ENCODE results near the gene SUSD3. TPM values are rescaled to one million over a fixed set of nuclear protein-coding genes. Genes with fewer than 3 reads are reported as not detected.

SUSD3 gene
- total RNA-seq, 1 experiment from 2014 or later: 9.0 TPM

- Mint-ChIP-seq H3K9me3 (no peaks in the 10 kb centered on the region), H3K27me3 (ENCODE audit: low read depth) (no peaks in the 10 kb centered on the region), H3K36me3 (ENCODE audit: insufficient read depth in 1 of 3, low read depth in 3 of 3) (no peaks in the 10 kb centered on the region; a peak in 1 of 7 replicates), H3K4me3 (no peak overlapping the region), H3K27ac (no peak overlapping the region), H3K4me1 (no peaks in the 10 kb centered on the region)
- Histone ChIP-seq H4K91ac (ENCODE audit: insufficient read length, low read depth, low read length) (no peak overlapping the region), H3K9me3 (ENCODE audit: control insufficient read depth, low read depth, low read length) (no peaks in the 10 kb centered on the region), H2BK5ac (ENCODE audit: insufficient read length, low read length) (no peak overlapping the region), H3K4ac (ENCODE audit: low read depth, low read length) (no peak overlapping the region), H2BK15ac (ENCODE audit: low read depth, low read length) (no peak overlapping the region), H2BK120ac (ENCODE audit: low read depth, low read length, poor library complexity, severe bottlenecking) (no peak overlapping the region), H3K27ac (ENCODE audit: insufficient read length, low read depth, low read length) (no peak overlapping the region), H3K9ac (ENCODE audit: extremely low read depth, insufficient read length, low read length) (no peak overlapping the region), H3K27me3 (ENCODE audit: insufficient read depth, low read length) (no peaks in the 10 kb centered on the region), H3K79me1 (ENCODE audit: insufficient read depth, low read depth, low read length, poor library complexity, severe bottlenecking) (no peaks in the 10 kb centered on the region), H3T11ph (ENCODE audit: low read length) (no peak overlapping the region), H4K8ac (replicated peaks; ENCODE audit: insufficient read length, low read depth, low read length) (no peak overlapping the region), H4K5ac (ENCODE audit: insufficient read length, low read depth, low read length) (no peak overlapping the region), H3K14ac (ENCODE audit: insufficient read depth, low read length) (no peak overlapping the region), H2AFZ (ENCODE audit: low read length) (no peak overlapping the region), H3K23me2 (ENCODE audit: insufficient read length, low read depth, low read length, poor library complexity, severe bottlenecking) (no peaks in the 10 kb centered on the region), H3K4me1 (ENCODE audit: insufficient read depth, low read length) (no peaks in the 10 kb centered on the region), H3K4me2 (ENCODE audit: insufficient read depth, insufficient read length, low read length) (no peak overlapping the region), H2AK5ac (ENCODE audit: insufficient read length, low read length) (no peak overlapping the region), H2BK12ac (ENCODE audit: insufficient read length, low read depth, low read length) (no peak overlapping the region), H3K23ac (ENCODE audit: insufficient read length, low read depth, low read length) (no peak overlapping the region), H3K56ac (ENCODE audit: insufficient read length, low read depth, low read length) (no peak overlapping the region), H3K18ac (ENCODE audit: insufficient read length, low read depth, low read length) (no peak overlapping the region), H4K20me1 (ENCODE audit: control insufficient read depth, insufficient read depth, insufficient read length) (no peaks in the 10 kb centered on the region), H2BK20ac (ENCODE audit: low read depth, low read length, poor library complexity, severe bottlenecking) (no peak overlapping the region), H3K79me2 (ENCODE audit: insufficient read depth, low read length) (no peaks in the 10 kb centered on the region)
- no CpG with 5 or more reads among the region's 1 CpG for WGBS (ENCODE audit: extremely low coverage, insufficient read length, low lambda C conversion rate)
- DNase-seq: no peak
- no peak for TF ChIP-seq CTCF (conservative IDR thresholded peaks at IDR 0.05)
Measured at GRCh38 chr9:93077367-93077766, 18.9 kb downstream of the SUSD3 start.

Data from H9 (cell line).